Activated CD4-positive, alpha-beta T cell treated with anti-CD3 and anti-CD28 coated beads, Interleukin-2, amount 10 ng/mL, durations not matched to agents 7 days and 5 days (primary cell): Measurements from ENCODE around the gene SMIM20. TPM values are rescaled to one million over a fixed set of nuclear protein-coding genes. Genes with fewer than 3 reads are reported as not detected.
"Not testable (repeated sequence)": the region's sequence is repeated elsewhere in the genome, so short reads cannot be mapped to it uniquely, and the experiment has no call there.

Experiments used
- CTCF ChIA-PET: fragments of 350-600 bp; sonication (Branson Sonifier 250); formaldehyde crosslinking; loops from one replicate; lab custom pipeline; 2021; ENCODE audit warnings: antibody characterized with exemption; lab: Charles Lee
- POLR2A ChIA-PET: fragments of 350-600 bp; sonication (Branson Sonifier 250); formaldehyde crosslinking; loops from one replicate; lab custom pipeline; 2021; ENCODE audit warnings: antibody characterized with exemption; lab: Charles Lee
- DNase-seq: peaks from one replicate; pipeline ENCODE4 v3.0.0-alpha.2; 2020
- H3K27ac Mint-ChIP-seq: one replicate; pipeline ENCODE4 v1.8.0; 2021; ENCODE audit warnings: mild to moderate bottlenecking, moderate library complexity, mixed read lengths
- H3K27me3 Mint-ChIP-seq: one replicate; pipeline ENCODE4 v1.8.0; 2021; ENCODE audit warnings: mixed read lengths
- H3K36me3 Mint-ChIP-seq: one replicate; pipeline ENCODE4 v1.8.0; 2021; ENCODE audit warnings: low read depth, mixed read lengths
- H3K4me1 Mint-ChIP-seq: one replicate; pipeline ENCODE4 v1.8.0; 2021; ENCODE audit warnings: mixed read lengths
- H3K4me3 Mint-ChIP-seq: one replicate; pipeline ENCODE4 v1.8.0; 2021; ENCODE audit warnings: mild to moderate bottlenecking, moderate library complexity, mixed read lengths
- H3K9me3 Mint-ChIP-seq: one replicate; pipeline ENCODE4 v1.8.0; 2021; ENCODE audit warnings: mixed read lengths
- total RNA-seq, 2 experiments: library from RNA; stranded (reverse); gene quantifications; one replicate each; pipeline ENCODE4 v1.2.3, GENCODE V29; 2021

Gene SMIM20
- total RNA-seq, 2 experiments from 2014 or later, result 12.2 TPM

DNA sequence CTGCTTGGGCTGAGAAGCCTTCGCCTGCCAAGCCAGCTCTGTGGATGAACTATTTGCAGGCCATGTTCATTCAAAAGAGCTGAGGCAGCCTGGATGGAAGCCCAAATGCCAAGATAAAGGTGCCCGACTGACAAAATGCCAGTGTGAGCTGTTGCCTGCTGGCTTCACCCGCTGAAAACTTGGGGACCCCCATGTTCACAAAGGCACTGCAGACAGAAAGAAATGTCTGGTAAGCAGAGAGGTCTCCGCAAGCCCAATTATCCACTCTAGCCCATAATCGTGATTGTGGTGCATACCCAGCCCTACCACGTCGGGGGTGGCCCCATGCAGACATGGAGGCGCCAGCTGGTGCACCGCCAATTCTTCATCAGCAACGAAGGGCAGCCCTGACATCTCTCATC is 13.0 kb upstream of the SMIM20 start:
- ChIA-PET CTCF (interaction anchor here (0.5 to 1.3 kb wide), 2 partner anchors 18 to 37 kb away, joined by 3 to 4 read pairs; no protein-coding TSS in a partner anchor), POLR2A (no interaction called here)
- Mint-ChIP-seq H3K27me3 (no peaks in the 10 kb centered on the region), H3K9me3 (no peaks in the 10 kb centered on the region), H3K27ac (no peak overlapping the region), H3K36me3 (no peaks in the 10 kb centered on the region), H3K4me3 (no peak overlapping the region), H3K4me1 (peaks cover 3% of the 10 kb centered on the region)
- DNase-seq, result no peak

DNA sequence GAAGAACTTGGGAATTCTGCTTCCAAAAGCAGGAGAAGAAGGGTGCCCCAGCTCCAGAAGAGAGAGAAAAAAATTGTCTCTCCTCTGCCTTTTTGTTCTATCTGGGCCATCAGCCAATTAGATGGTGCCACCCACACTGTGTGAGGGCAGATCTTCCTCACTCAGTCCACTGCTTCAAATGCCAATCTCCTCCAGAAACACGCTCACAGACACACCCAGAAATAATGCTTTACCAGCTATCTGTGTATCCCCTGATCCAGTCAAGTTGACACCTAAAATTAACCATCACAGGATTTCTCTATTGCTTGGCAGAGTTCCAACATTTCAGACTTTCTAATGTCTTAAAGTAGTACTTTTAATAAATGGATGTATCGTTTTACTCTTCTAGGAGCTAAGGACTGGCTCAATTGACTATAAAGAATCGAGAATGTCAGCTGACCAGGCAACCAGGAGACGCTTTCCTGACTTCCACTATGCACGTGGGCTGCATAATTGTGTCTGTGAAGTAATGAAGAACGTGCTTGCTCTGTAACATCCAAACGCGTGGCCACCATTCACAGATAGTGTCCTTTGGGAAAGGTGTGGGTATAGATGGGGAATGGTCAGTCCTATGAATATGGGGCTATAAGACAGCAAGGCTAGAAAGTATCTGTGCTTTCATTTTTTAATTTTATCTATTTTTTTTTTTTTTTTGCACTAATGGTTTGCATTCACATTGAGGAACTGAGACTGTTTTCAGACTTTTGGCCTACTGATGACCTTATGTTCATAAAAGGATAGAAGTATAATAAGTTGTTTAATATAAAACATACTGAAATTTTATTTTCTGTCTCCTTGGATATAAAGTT is 9.9 kb upstream of the SMIM20 start:
- POLR2A ChIA-PET, result no interaction called here
- H3K9me3 Mint-ChIP-seq, result peaks cover 3% of the 10 kb centered on the region

DNA sequence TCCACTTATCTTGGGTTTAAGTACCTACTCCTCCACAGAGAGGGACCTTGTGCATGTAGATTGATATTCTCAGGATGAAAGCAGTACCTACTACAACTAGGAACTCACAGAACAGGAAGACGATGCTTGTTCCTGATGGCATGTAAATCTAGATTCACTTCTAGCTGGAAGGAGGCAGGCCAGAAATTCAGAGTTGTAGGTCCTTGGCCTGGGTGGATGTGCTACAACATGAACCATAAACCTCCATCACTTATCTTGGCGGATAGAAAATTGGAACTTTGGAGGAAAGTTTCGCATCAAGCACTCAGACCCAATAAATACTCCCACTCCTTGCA is 9.3 kb upstream of the SMIM20 start:
- Mint-ChIP-seq H3K4me3 (no peak overlapping the region), H3K4me1 (peaks cover 3% of the 10 kb centered on the region), H3K36me3 (no peaks in the 10 kb centered on the region), H3K9me3 (peaks cover 3% of the 10 kb centered on the region), H3K27ac (no peak overlapping the region), H3K27me3 (no peaks in the 10 kb centered on the region)
- no peak for DNase-seq
- CTCF ChIA-PET, result no interaction called here
- POLR2A ChIA-PET, result no interaction called here

More for the DNA sequence above, 9.9 kb upstream of the SMIM20 start:
- Mint-ChIP-seq H3K27me3 (no peaks in the 10 kb centered on the region), H3K4me3 (no peak overlapping the region), H3K27ac (no peak overlapping the region), H3K36me3 (no peaks in the 10 kb centered on the region), H3K4me1 (peaks cover 3% of the 10 kb centered on the region)
- DNase-seq, result no peak
- CTCF ChIA-PET, result interaction anchor here (0.6 kb wide), 1 partner anchor 1147 kb away, joined by 5 read pairs; no protein-coding TSS in a partner anchor

DNA sequence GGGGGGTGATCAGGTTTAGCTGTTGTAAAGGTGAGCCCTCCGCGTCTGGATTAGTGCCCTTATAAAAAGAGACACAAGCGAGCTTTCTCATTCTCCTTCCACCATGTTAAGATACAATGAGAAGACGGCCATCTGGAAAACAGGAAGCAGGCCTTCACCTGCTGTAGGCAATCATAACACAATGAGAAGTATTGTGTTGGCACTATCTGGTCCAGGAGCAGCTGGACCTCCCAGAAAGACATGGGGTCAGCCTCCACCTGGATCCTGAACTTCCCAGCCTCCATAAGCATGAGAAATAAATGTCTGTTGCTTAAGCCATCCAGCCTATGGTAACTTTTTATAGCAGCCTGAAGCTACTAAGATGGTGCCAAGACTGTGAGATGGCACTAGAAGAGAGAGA is 8.6 kb upstream of the SMIM20 start:
- H3K9me3 Mint-ChIP-seq, result peaks cover 3% of the 10 kb centered on the region
- H3K4me3 Mint-ChIP-seq, result no peak overlapping the region
- no peak for DNase-seq
- CTCF ChIA-PET, result interaction anchor here (0.7 to 1.0 kb wide), 2 partner anchors 9 to 23 kb away, joined by 3 read pairs; partner anchors contain the start of gene SMIM20
- peaks cover 3% of the 10 kb centered on the region for H3K4me1 Mint-ChIP-seq
- no peak overlapping the region for H3K27ac Mint-ChIP-seq
- H3K36me3 Mint-ChIP-seq, result no peaks in the 10 kb centered on the region
- POLR2A ChIA-PET, result no interaction called here
- no peaks in the 10 kb centered on the region for H3K27me3 Mint-ChIP-seq

DNA sequence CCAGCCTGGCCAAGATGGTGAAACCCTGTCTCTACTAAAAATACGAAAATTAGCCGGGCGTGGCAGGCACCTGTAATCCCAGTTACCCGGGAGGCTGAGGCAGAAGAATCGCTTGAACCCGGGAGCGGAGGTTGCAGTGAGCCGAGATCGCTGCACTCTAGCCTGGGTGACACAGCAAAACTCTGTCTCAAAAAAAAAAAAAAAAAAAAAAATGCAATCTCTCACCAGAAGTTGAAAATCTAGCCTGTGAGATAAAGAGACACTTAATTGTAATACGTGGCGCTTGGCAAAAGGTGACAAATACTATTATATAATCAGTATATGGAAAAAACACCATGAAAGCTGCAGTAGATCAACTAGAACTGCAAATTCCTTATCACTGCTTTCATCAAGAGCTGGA is 7.9 kb upstream of the SMIM20 start:
- DNase-seq, POLR2A ChIA-PET, H3K4me3 Mint-ChIP-seq, H3K9me3 Mint-ChIP-seq, H3K27me3 Mint-ChIP-seq, H3K27ac Mint-ChIP-seq, H3K4me1 Mint-ChIP-seq, H3K36me3 Mint-ChIP-seq: not testable (repeated sequence)
- CTCF ChIA-PET, result interaction anchor here (0.7 to 1.0 kb wide), 2 partner anchors 8 to 22 kb away, joined by 3 read pairs; partner anchors contain the start of gene SMIM20

DNA sequence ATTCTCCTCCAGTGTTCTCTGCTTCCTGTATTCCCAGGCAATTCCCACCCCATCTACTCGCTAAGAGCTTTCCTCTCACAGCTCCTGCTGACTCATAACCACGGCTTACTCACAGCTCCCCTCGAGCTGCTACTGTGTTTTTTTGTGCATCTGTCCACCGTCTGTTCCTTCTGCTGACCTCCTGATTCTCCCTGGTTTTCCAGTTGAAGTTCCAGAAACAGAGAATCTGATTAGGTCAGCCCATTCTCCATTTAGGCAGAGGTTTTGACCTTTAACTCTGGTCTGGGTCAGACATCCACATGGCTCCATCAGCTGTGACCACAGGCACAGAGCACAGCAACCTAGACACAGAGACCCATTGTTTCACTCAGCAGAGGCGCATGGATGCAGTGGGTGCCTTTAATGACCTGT is 5.5 kb upstream of the SMIM20 start:
- Mint-ChIP-seq H3K27me3 (peaks cover 3% of the 10 kb centered on the region), H3K4me1 (peaks cover 8% of the 10 kb centered on the region), H3K9me3 (peaks cover 3% of the 10 kb centered on the region), H3K4me3 (no peak overlapping the region), H3K36me3 (no peaks in the 10 kb centered on the region), H3K27ac (no peak overlapping the region)
- ChIA-PET CTCF (interaction anchor here (1.0 kb wide), 2 partner anchors 13 to 20 kb away, joined by 3 read pairs; no protein-coding TSS in a partner anchor), POLR2A (no interaction called here)
- no peak for DNase-seq

DNA sequence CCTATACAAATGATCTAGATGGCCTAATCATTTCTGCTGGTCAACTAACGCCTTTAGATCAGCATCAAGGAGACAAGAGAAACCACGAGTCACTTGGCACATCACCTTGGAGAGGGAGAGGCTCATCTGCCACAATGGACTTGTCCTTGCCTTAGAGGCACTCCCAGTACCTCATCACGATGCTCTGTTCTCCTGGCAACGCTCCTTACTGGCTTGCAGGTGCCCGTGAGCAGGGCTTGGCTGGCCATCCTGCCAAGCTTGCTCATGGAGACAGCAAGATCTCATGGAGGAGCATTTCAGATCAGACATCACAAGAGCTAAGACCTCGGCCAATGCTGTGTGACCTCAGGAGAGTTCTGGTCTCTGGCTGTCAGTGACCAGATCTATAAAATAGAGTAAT is 2.7 kb upstream of the SMIM20 start:
- peaks cover 25% of the 10 kb centered on the region for H3K4me1 Mint-ChIP-seq
- H3K27me3 Mint-ChIP-seq, result peaks cover 3% of the 10 kb centered on the region
- peaks cover 2% of the 10 kb centered on the region for H3K36me3 Mint-ChIP-seq
- POLR2A ChIA-PET, result no interaction called here
- no peak overlapping the region for H3K27ac Mint-ChIP-seq
- CTCF ChIA-PET, result interaction anchor here (1.3 kb wide), 1 partner anchor 14 kb away, joined by 4 read pairs; no protein-coding TSS in a partner anchor
- no peak overlapping the region for H3K4me3 Mint-ChIP-seq
- peaks cover 3% of the 10 kb centered on the region for H3K9me3 Mint-ChIP-seq
- DNase-seq, result no peak

DNA sequence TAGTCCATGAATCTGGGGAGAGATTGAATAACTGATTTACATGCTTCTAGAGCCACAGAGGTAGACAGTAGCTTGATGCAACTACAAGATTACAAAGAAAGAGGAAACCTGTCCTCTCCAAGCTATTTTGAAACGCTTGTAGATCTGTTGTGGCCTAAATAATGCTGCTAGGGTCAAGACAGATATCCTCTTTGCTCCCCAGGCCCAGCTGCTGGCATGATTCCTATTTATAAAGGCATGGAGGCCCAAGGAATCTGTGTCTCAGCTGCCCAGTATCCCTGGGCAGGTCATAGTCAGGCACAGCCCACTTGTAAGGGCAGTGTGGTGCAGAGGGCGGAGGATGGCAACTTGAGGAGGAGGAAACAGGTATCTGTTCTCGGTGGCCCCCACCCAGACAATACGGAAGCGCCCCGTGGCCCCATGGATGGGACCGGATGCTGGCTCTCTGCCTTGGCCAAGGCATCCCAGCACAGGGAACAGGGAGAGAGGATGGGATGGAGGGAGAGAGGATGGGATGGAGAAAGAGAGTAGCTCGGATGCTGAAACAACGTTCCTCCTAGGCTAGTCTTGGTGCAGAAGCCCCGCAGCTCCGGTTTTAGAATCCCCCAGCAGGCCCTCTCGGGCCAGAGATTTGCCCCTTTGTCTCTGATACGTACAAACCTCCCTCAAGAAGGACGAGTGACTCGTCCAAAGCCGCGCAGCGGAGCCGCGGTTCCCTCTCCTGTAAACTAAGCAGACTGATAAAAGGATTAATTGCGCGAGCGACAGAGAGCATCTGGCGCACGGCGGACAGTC is 767 bp upstream of the SMIM20 start:
- Mint-ChIP-seq H3K4me3 (peak overlapping the region; percentile 84), H3K4me1 (peaks cover 25% of the 10 kb centered on the region), H3K27me3 (peaks cover 3% of the 10 kb centered on the region), H3K9me3 (no peaks in the 10 kb centered on the region), H3K36me3 (peaks cover 2% of the 10 kb centered on the region), H3K27ac (peak overlapping the region; percentile 93)
- DNase-seq, result peak; percentile 26
- POLR2A ChIA-PET, result no interaction called here
- CTCF ChIA-PET, result interaction anchor here (1.3 to 2.1 kb wide), 2 partner anchors 8 to 50 kb away, joined by 3 to 5 read pairs; no protein-coding TSS in a partner anchor

DNA sequence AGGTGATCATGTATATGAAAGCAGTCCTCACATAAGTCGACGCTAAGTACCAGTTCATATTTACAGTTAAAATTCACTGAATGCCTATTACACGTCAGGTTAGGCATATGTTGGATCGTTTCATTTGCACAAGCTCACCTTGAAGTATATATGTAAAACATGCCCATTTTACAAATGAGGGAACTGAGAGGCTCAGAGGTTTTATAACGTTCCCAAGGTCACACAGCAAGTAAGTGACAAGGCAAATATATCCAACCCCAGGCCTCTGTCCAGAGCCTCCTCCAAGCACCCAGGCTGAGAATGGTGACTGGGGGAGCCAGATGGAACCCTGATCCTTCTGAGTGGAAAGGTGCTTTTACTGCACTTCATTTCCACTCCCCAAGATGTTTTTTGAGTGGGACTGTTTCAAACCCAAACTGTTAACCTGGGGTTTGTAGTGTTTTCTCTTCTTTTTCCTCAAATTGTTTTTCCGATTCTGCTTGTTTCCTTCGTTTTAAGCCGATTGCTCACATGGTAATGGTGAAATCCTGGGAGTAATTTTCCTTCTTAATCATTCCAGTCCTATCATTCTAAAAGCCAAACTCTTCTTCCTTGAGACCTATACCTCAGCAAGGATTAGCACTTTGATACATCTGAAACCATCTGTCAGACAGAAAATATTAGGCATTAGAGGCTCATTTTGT is 791 bp downstream of the SMIM20 start:
- H3K27me3 Mint-ChIP-seq, result peaks cover 3% of the 10 kb centered on the region
- DNase-seq, result no peak
- ChIA-PET POLR2A (no interaction called here), CTCF (interaction anchor here (1.3 to 2.1 kb wide), 2 partner anchors 9 to 51 kb away, joined by 3 to 5 read pairs; no protein-coding TSS in a partner anchor)
- H3K4me3 Mint-ChIP-seq, result peak overlapping the region; percentile 84
- peak overlapping the region; percentile 93 for H3K27ac Mint-ChIP-seq
- H3K36me3 Mint-ChIP-seq, result peaks cover 2% of the 10 kb centered on the region
- peaks cover 25% of the 10 kb centered on the region for H3K4me1 Mint-ChIP-seq
- no peaks in the 10 kb centered on the region for H3K9me3 Mint-ChIP-seq

DNA sequence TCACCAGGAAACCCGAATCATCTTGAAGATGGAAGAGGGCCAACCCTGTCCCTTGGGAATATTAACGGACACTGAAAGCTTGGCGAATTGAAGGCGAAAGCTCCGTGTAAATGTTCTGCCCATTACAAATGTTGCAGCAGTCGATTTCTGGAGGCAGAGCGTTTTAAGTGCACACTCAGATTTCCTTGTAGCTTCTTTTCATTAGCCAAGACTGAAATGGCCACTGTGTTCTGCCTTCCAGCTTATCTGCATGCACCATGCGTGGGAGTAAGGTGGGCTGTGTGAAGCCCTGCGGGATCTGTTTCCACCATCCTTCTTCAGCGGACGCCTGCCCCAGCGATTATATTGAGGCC is 1.3 kb downstream of the SMIM20 start:
- H3K36me3 Mint-ChIP-seq, result peaks cover 2% of the 10 kb centered on the region
- H3K4me3 Mint-ChIP-seq, result peak overlapping the region; percentile 74
- DNase-seq, result no peak
- peaks cover 3% of the 10 kb centered on the region for H3K27me3 Mint-ChIP-seq
- H3K4me1 Mint-ChIP-seq, result peaks cover 25% of the 10 kb centered on the region
- no peaks in the 10 kb centered on the region for H3K9me3 Mint-ChIP-seq
- CTCF ChIA-PET, result interaction anchor here (0.6 to 0.9 kb wide), 2 partner anchors 47 to 176 kb away, joined by 3 to 4 read pairs; no protein-coding TSS in a partner anchor
- H3K27ac Mint-ChIP-seq, result no peak overlapping the region
- POLR2A ChIA-PET, result no interaction called here

DNA sequence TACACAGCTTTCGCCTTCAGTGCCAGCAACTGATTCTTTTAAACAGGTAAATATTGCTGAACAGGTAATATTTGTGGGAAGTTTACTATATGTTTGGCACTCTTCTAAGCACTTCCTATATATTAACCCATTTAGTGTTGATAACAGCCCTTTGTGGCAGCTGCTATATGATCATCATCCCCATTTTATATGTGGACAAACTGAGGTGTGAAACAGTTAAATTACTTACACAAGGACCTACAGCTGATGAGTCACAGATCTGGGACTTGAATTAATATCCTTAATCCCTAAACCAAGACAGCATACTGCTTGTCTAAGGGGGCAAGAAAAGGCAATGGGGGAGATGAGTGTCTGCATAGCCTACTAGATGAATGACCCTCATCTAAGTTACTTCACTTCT is 2.9 kb downstream of the SMIM20 start:
- H3K36me3 Mint-ChIP-seq, result peaks cover 2% of the 10 kb centered on the region
- no peak for DNase-seq
- POLR2A ChIA-PET, result no interaction called here
- CTCF ChIA-PET, result no interaction called here
- peaks cover 25% of the 10 kb centered on the region for H3K4me1 Mint-ChIP-seq
- H3K27me3 Mint-ChIP-seq, result peaks cover 3% of the 10 kb centered on the region
- H3K9me3 Mint-ChIP-seq, result no peaks in the 10 kb centered on the region
- H3K27ac Mint-ChIP-seq, result no peak overlapping the region
- H3K4me3 Mint-ChIP-seq, result no peak overlapping the region

DNA sequence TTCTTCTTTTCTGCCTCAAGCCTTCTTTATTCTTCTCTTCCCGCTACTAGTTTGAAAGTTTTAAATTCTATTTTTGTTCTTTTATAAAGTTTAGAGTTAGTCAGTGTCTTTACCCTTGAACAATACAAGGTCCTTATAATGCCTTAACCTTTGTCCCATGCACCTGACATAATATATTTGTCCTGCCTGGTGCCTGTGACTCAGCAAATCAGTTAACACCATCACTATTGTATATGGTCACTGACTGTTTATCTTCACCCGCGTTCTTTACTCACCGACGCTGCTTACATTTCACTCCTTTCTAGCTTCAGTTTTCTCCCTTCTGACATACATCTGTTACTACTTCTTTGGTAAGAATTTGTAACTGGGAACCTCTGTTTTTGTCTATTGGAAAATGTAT is 5.7 kb downstream of the SMIM20 start:
- no peak overlapping the region for H3K27ac Mint-ChIP-seq
- POLR2A ChIA-PET, result no interaction called here
- H3K9me3 Mint-ChIP-seq, result no peaks in the 10 kb centered on the region
- CTCF ChIA-PET, result no interaction called here
- H3K4me1 Mint-ChIP-seq, result peaks cover 11% of the 10 kb centered on the region
- peaks cover 2% of the 10 kb centered on the region for H3K36me3 Mint-ChIP-seq
- no peaks in the 10 kb centered on the region for H3K27me3 Mint-ChIP-seq
- no peak overlapping the region for H3K4me3 Mint-ChIP-seq
- no peak for DNase-seq
